Activated CD8-positive, alpha-beta T cell treated with anti-CD3 and anti-CD28 coated beads for 36 hours (primary cell): ENCODE data around the gene TBL1XR1. TPM values are rescaled to one million over a fixed set of nuclear protein-coding genes. Genes with fewer than 3 reads are reported as not detected.
"Not testable (repeated sequence)": the region's sequence is repeated elsewhere in the genome, so short reads cannot be mapped to it uniquely, and the experiment has no call there.

Experiments
- ATAC-seq: fragments of 200-7000 bp; cut with Tn5 transposase; one replicate; pipeline ENCODE4 v1.10.0; 2021; ENCODE audit warnings: mild to moderate bottlenecking, moderate library complexity
- CTCF ChIA-PET: fragments of 350-600 bp; sonication (Branson Sonifier 250); formaldehyde crosslinking; loops from one replicate; lab custom pipeline; 2021; ENCODE audit warnings: antibody characterized with exemption; lab: Charles Lee
- POLR2A ChIA-PET: fragments of 350-600 bp; sonication (Branson Sonifier 250); formaldehyde crosslinking; loops from one replicate; lab custom pipeline; 2021; ENCODE audit warnings: antibody characterized with exemption; lab: Charles Lee
- DNase-seq: peaks from one replicate; pipeline ENCODE4 v3.0.0-alpha.2; 2020
- H3K27ac Mint-ChIP-seq: one replicate; pipeline ENCODE4 v1.8.0; 2021; ENCODE audit warnings: mild to moderate bottlenecking, mixed read lengths
- H3K27me3 Mint-ChIP-seq: one replicate; pipeline ENCODE4 v1.8.0; 2021; ENCODE audit warnings: mixed read lengths
- H3K36me3 Mint-ChIP-seq: one replicate; pipeline ENCODE4 v1.8.0; 2021; ENCODE audit warnings: low read depth, mixed read lengths
- H3K4me1 Mint-ChIP-seq: one replicate; pipeline ENCODE4 v1.8.0; 2021; ENCODE audit warnings: low read depth, mixed read lengths
- H3K4me3 Mint-ChIP-seq: one replicate; pipeline ENCODE4 v1.8.0; 2021; ENCODE audit warnings: mild to moderate bottlenecking, moderate library complexity, mixed read lengths
- H3K9me3 Mint-ChIP-seq: one replicate; pipeline ENCODE4 v1.8.0; 2021; ENCODE audit warnings: mixed read lengths
- CTCF ChIP-seq: fragments of 200-600 bp; IDR thresholded peaks from one replicate; pipeline ENCODE4 v1.8.0; 2022; ENCODE audit warnings: antibody characterized with exemption, mild to moderate bottlenecking
- intact Hi-C: fragments of 100-400 bp; cut with micrococcal nuclease; formaldehyde crosslinking; loops from one replicate; pipeline ENCODE4 v1.10.0; 2022
- total RNA-seq, 2 experiments: library from RNA; stranded (reverse); gene quantifications; one replicate each; pipeline ENCODE4 v1.2.3, GENCODE V29; 2021

The TBL1XR1 gene
- total RNA-seq, 2 experiments from 2014 or later, result 153 to 158 TPM

- intact Hi-C loops, result no loop called here
- peaks cover 9% of the 10 kb centered on the region for H3K9me3 Mint-ChIP-seq
- ChIA-PET POLR2A (interaction anchor here (1.4 to 1.5 kb wide), 2 partner anchors 10 to 19 kb away, joined by 3 to 4 read pairs; no protein-coding TSS in a partner anchor), CTCF (no interaction called here)
- H3K36me3 Mint-ChIP-seq, result peaks cover 60% of the 10 kb centered on the region
- H3K4me1 Mint-ChIP-seq, result peaks cover 51% of the 10 kb centered on the region
- no peak for ATAC-seq
- no peaks in the 10 kb centered on the region for H3K27me3 Mint-ChIP-seq
- no peak overlapping the region for H3K4me3 Mint-ChIP-seq
- no peak for TF ChIP-seq CTCF
- no peak for DNase-seq
- peak overlapping the region; percentile 17 for H3K27ac Mint-ChIP-seq
Measured at GRCh38 chr3:177169936-177170722, 27.2 kb downstream of the TBL1XR1 start.

GRCh38 chr3:177168431-177168830, 28.9 kb downstream of the TBL1XR1 start:
- intact Hi-C loops, result no loop called here
- peaks cover 71% of the 10 kb centered on the region for H3K36me3 Mint-ChIP-seq
- no peak overlapping the region for H3K27ac Mint-ChIP-seq
- ATAC-seq (no peak), DNase-seq (no peak)
- no peak overlapping the region for H3K4me3 Mint-ChIP-seq
- TF ChIP-seq CTCF, result no peak
- H3K4me1 Mint-ChIP-seq, result peaks cover 51% of the 10 kb centered on the region
- H3K9me3 Mint-ChIP-seq, result peaks cover 12% of the 10 kb centered on the region
- CTCF ChIA-PET, result interaction anchor here (0.7 to 1.4 kb wide), 2 partner anchors 11 to 116 kb away, joined by 3 read pairs; no protein-coding TSS in a partner anchor
- no peaks in the 10 kb centered on the region for H3K27me3 Mint-ChIP-seq
- POLR2A ChIA-PET, result interaction anchor here (1.1 to 1.5 kb wide), 3 partner anchors 8 to 17 kb away, joined by 3 to 4 read pairs (median 3); no protein-coding TSS in a partner anchor

- no peak for TF ChIP-seq CTCF
- Mint-ChIP-seq H3K36me3 (peaks cover 65% of the 10 kb centered on the region), H3K4me3 (no peak overlapping the region), H3K27ac (no peak overlapping the region), H3K27me3 (no peaks in the 10 kb centered on the region), H3K4me1 (peaks cover 52% of the 10 kb centered on the region), H3K9me3 (peaks cover 22% of the 10 kb centered on the region)
- intact Hi-C loops, result no loop called here
- ChIA-PET CTCF (no interaction called here), POLR2A (no interaction called here)
- ATAC-seq, result no peak
- DNase-seq, result no peak
Measured at GRCh38 chr3:177162742-177163141, 34.5 kb downstream of the TBL1XR1 start.

GRCh38 chr3:177161603-177162002, 35.7 kb downstream of the TBL1XR1 start:
- DNase-seq, H3K27me3 Mint-ChIP-seq, H3K4me3 Mint-ChIP-seq, intact Hi-C loops: not testable (repeated sequence)
- Mint-ChIP-seq H3K4me1 (peaks cover 53% of the 10 kb centered on the region), H3K36me3 (peaks cover 54% of the 10 kb centered on the region), H3K9me3 (peaks cover 18% of the 10 kb centered on the region), H3K27ac (peak overlapping the region; percentile 34)
- ATAC-seq, result peak; percentile 58
- ChIA-PET POLR2A (interaction anchor here (0.7 kb wide), 1 partner anchor 16 kb away, joined by 3 read pairs; no protein-coding TSS in a partner anchor), CTCF (interaction anchor here (0.7 kb wide), 1 partner anchor 10 kb away, joined by 3 read pairs; no protein-coding TSS in a partner anchor)

GRCh38 chr3:177158461-177158860, 38.8 kb downstream of the TBL1XR1 start:
- no peak for TF ChIP-seq CTCF
- intact Hi-C loops, result no loop called here
- CTCF ChIA-PET, result interaction anchor here (0.9 to 1.4 kb wide), 3 partner anchors 12 to 107 kb away, joined by 3 read pairs; no protein-coding TSS in a partner anchor
- peaks cover 46% of the 10 kb centered on the region for H3K4me1 Mint-ChIP-seq
- DNase-seq, result no peak
- H3K9me3 Mint-ChIP-seq, result peaks cover 10% of the 10 kb centered on the region
- POLR2A ChIA-PET, result no interaction called here
- ATAC-seq, result no peak
- H3K4me3 Mint-ChIP-seq, result no peak overlapping the region
- H3K27ac Mint-ChIP-seq, result no peak overlapping the region
- H3K27me3 Mint-ChIP-seq, result no peaks in the 10 kb centered on the region
- peaks cover 36% of the 10 kb centered on the region for H3K36me3 Mint-ChIP-seq
